Mesenchymal stem cell (in vitro differentiated cells and primary cell): Measurements from ENCODE around the gene PLCB3.

ENCODE experiments used
- DNase-seq: peaks from one replicate; pipeline ENCODE4 v3.0.0-alpha.2; 2013
- H2AFZ ChIP-seq: one replicate; pipeline ENCODE4 v1.6.1; 2013; ENCODE audit warnings: low read depth, mild to moderate bottlenecking, control low read depth, inconsistent platforms, low read length, moderate library complexity
- H2AK5ac ChIP-seq: 2 replicates; pipeline ENCODE4 v1.6.1; 2013; ENCODE audit warnings: low read length, moderate library complexity, mild to moderate bottlenecking, inconsistent platforms; ENCODE audit not compliant: severe bottlenecking
- H2BK120ac ChIP-seq: one replicate; pipeline ENCODE4 v1.6.1; 2013; ENCODE audit warnings: low read depth, mild to moderate bottlenecking, inconsistent platforms, low read length, moderate library complexity
- H2BK12ac ChIP-seq, 2 experiments: one replicate each; pipeline ENCODE4 v1.6.1; 2013; ENCODE audit warnings: inconsistent platforms in 2 of 2, low read length in 2 of 2, mild to moderate bottlenecking in 2 of 2, moderate library complexity in 2 of 2, control low read depth in 1 of 2
- H2BK15ac ChIP-seq: one replicate; pipeline ENCODE4 v1.6.1; 2013; ENCODE audit warnings: mild to moderate bottlenecking, low read depth, inconsistent platforms; ENCODE audit not compliant: poor library complexity, severe bottlenecking
- H2BK5ac ChIP-seq: 2 replicates; pipeline ENCODE4 v1.6.1; 2013; ENCODE audit warnings: low read depth, mild to moderate bottlenecking, low read length, control low read depth, inconsistent platforms; ENCODE audit not compliant: poor library complexity, severe bottlenecking
- H3K14ac ChIP-seq, 2 experiments: one replicate each; pipeline ENCODE4 v1.6.1; 2013; ENCODE audit warnings: inconsistent platforms in 2 of 2, low read length in 2 of 2, control low read depth in 1 of 2, mild to moderate bottlenecking in 1 of 2, moderate library complexity in 1 of 2
- H3K18ac ChIP-seq, 2 experiments: one replicate each; pipeline ENCODE4 v1.6.1; 2013; ENCODE audit warnings: inconsistent platforms in 2 of 2, low read length in 2 of 2, control low read depth in 1 of 2, low read depth in 1 of 2, mild to moderate bottlenecking in 1 of 2
- H3K23ac ChIP-seq, 2 experiments: one replicate each; pipeline ENCODE4 v1.6.1; 2013; ENCODE audit warnings: inconsistent platforms in 2 of 2, low read length in 2 of 2, mild to moderate bottlenecking in 2 of 2, moderate library complexity in 2 of 2, control low read depth in 1 of 2
- H3K27ac ChIP-seq: 2 replicates; pipeline ENCODE4 v1.5.1; 2013; ENCODE audit warnings: mild to moderate bottlenecking, moderate library complexity, low read length, control low read depth, inconsistent platforms; ENCODE audit not compliant: poor library complexity, severe bottlenecking
- H3K27me3 ChIP-seq, 2 experiments: 2 replicates each; pipeline versions ENCODE4 v1.6.1 to v1.7.0; 2013; ENCODE audit warnings: low read length in 2 of 2, mild to moderate bottlenecking in 2 of 2, moderate library complexity in 2 of 2, control low read depth in 1 of 2, inconsistent platforms in 1 of 2; ENCODE audit not compliant: control insufficient read depth in 1 of 2, insufficient read depth in 1 of 2
- H3K36me3 ChIP-seq, 2 experiments: 2 replicates each; pipeline versions ENCODE4 v1.6.1 to v1.7.0; 2013; ENCODE audit warnings: low read length in 2 of 2, control low read depth in 1 of 2, inconsistent platforms in 1 of 2, low read depth in 1 of 2, mild to moderate bottlenecking in 1 of 2; ENCODE audit not compliant: insufficient read depth in 2 of 2, control insufficient read depth in 1 of 2
- H3K4ac ChIP-seq, 2 experiments: one replicate each; pipeline ENCODE4 v1.6.1; 2013; ENCODE audit warnings: inconsistent platforms in 2 of 2, low read length in 2 of 2, mild to moderate bottlenecking in 2 of 2, moderate library complexity in 2 of 2, control low read depth in 1 of 2, low read depth in 1 of 2
- H3K4me1 ChIP-seq: 2 replicates; pipeline ENCODE4 v1.6.1; 2013; ENCODE audit warnings: low read depth, low read length, control low read depth; ENCODE audit not compliant: control insufficient read depth, insufficient read depth
- H3K4me2 ChIP-seq: 2 replicates; pipeline ENCODE4 v1.6.1; 2013; ENCODE audit warnings: low read length, mild to moderate bottlenecking, inconsistent platforms; ENCODE audit not compliant: poor library complexity, severe bottlenecking
- H3K4me3 ChIP-seq, 2 experiments: 2 replicates each; pipeline versions ENCODE4 v1.5.1 to v1.7.0; 2013; ENCODE audit warnings: low read length in 2 of 2, mild to moderate bottlenecking in 2 of 2, control low read depth in 1 of 2, low read depth in 1 of 2; ENCODE audit not compliant: insufficient read depth in 1 of 2
- H3K79me1 ChIP-seq: replicated peaks from 2 replicates; pipeline ENCODE4 v1.6.1; 2013; ENCODE audit warnings: mild to moderate bottlenecking, control low read depth, low read length, inconsistent platforms; ENCODE audit not compliant: poor library complexity, severe bottlenecking
- H3K9ac ChIP-seq: 2 replicates; pipeline ENCODE4 v1.7.0; 2013; ENCODE audit warnings: mild to moderate bottlenecking, low read length, moderate library complexity
- H3K9me3 ChIP-seq: 2 replicates; pipeline ENCODE4 v1.7.0; 2013; ENCODE audit warnings: mild to moderate bottlenecking, low read length; ENCODE audit not compliant: control insufficient read depth
- H4K8ac ChIP-seq: one replicate; pipeline ENCODE4 v1.6.1; 2013; ENCODE audit warnings: inconsistent platforms, mild to moderate bottlenecking, low read length, moderate library complexity
- H4K91ac ChIP-seq: one replicate; pipeline ENCODE4 v1.6.1; 2013; ENCODE audit warnings: mild to moderate bottlenecking, low read length, inconsistent platforms
- WGBS: methylation state at CpG from one replicate; pipeline ENCODE4 v1.1.7; 2013; ENCODE audit warnings: mixed read lengths; 5-methylcytosine and 5-hydroxymethylcytosine counted together

The PLCB3 gene

GRCh38 chr11:64247729-64248531, 3.4 kb upstream of the PLCB3 start:
- Histone ChIP-seq H2BK120ac (peak overlapping the region; percentile 95), H3K36me3 (peaks cover 14 to 21% of the 10 kb centered on the region in 2 experiments), H2AK5ac (no peak overlapping the region), H3K4me3 (peak overlapping the region; percentile 40 to 98), H2BK12ac (peak overlapping the region in 1 of 2 experiments; percentile 20), H3K9ac (peak overlapping the region; percentile 93), H3K4me1 (peaks cover 44% of the 10 kb centered on the region), H3K4me2 (peak overlapping the region; percentile 70), H4K91ac (no peak overlapping the region), H3K23ac (no peak overlapping the region), H2AFZ (no peak overlapping the region), H3K79me1 (peaks cover 5% of the 10 kb centered on the region), H3K14ac (no peak overlapping the region), H3K9me3 (no peaks in the 10 kb centered on the region), H3K27me3 (no peaks in the 10 kb centered on the region), H4K8ac (peak overlapping the region; percentile 74), H2BK15ac (peak overlapping the region; percentile 15), H3K27ac (no peak overlapping the region), H3K4ac (peak overlapping the region; percentile 60 to 84), H3K18ac (peak overlapping the region; percentile 37 to 77), H2BK5ac (no peak overlapping the region)
- 45% methylated on average over 30 of the region's 31 CpGs for whole genome bisulfite sequencing
- no peak for DNase-seq

- no peak overlapping the region for H2BK5ac ChIP-seq
- no peak overlapping the region for H3K23ac ChIP-seq
- WGBS = 75% methylated on average over 7 of the region's 7 CpGs
- H4K91ac ChIP-seq = no peak overlapping the region
- H3K14ac ChIP-seq = no peak overlapping the region
- no peaks in the 10 kb centered on the region for H3K9me3 ChIP-seq
- no peak for DNase-seq
- H2AFZ ChIP-seq = no peak overlapping the region
- H3K4me3 ChIP-seq = no peak overlapping the region
- H3K79me1 ChIP-seq = peaks cover 9% of the 10 kb centered on the region
- H2AK5ac ChIP-seq = no peak overlapping the region
- no peaks in the 10 kb centered on the region for H3K27me3 ChIP-seq
- no peak overlapping the region for H4K8ac ChIP-seq
- H3K4me1 ChIP-seq = peaks cover 43% of the 10 kb centered on the region
- H3K18ac ChIP-seq = no peak overlapping the region
- peaks cover 7 to 14% of the 10 kb centered on the region in 2 experiments for H3K36me3 ChIP-seq
- no peak overlapping the region for H3K4me2 ChIP-seq
- peak overlapping the region; percentile 20 to 59 for H2BK12ac ChIP-seq
- peak overlapping the region; percentile 93 for H3K9ac ChIP-seq
- no peak overlapping the region for H3K27ac ChIP-seq
- H2BK120ac ChIP-seq = no peak overlapping the region
- H2BK15ac ChIP-seq = no peak overlapping the region
- H3K4ac ChIP-seq = no peak overlapping the region
These were observed 2.8 kb upstream of the PLCB3 start for GRCh38 chr11:64248578-64248977.

GRCh38 chr11:64249038-64249437, 2.3 kb upstream of the PLCB3 start:
- H2BK120ac ChIP-seq = no peak overlapping the region
- H3K4me3 ChIP-seq = no peak overlapping the region
- H3K18ac ChIP-seq = no peak overlapping the region
- H3K9ac ChIP-seq = peak overlapping the region; percentile 15
- no peak overlapping the region for H2BK15ac ChIP-seq
- no peak overlapping the region for H3K4ac ChIP-seq
- no peaks in the 10 kb centered on the region for H3K27me3 ChIP-seq
- H2BK5ac ChIP-seq = no peak overlapping the region
- H3K23ac ChIP-seq = no peak overlapping the region
- no peak overlapping the region for H3K14ac ChIP-seq
- H2AK5ac ChIP-seq = no peak overlapping the region
- H3K27ac ChIP-seq = no peak overlapping the region
- H3K4me1 ChIP-seq = peaks cover 43% of the 10 kb centered on the region
- H3K9me3 ChIP-seq = no peaks in the 10 kb centered on the region
- H4K8ac ChIP-seq = no peak overlapping the region
- H3K36me3 ChIP-seq = peaks cover 4 to 12% of the 10 kb centered on the region in 2 experiments
- H3K79me1 ChIP-seq = peaks cover 12% of the 10 kb centered on the region
- DNase-seq = no peak
- H2AFZ ChIP-seq = no peak overlapping the region
- no peak overlapping the region for H3K4me2 ChIP-seq
- H4K91ac ChIP-seq = peak overlapping the region; percentile 37
- WGBS = 96% methylated on average over 4 of the region's 4 CpGs
- H2BK12ac ChIP-seq = no peak overlapping the region

GRCh38 chr11:64249563-64250414, 1.5 kb upstream of the PLCB3 start:
- no peak overlapping the region for H4K91ac ChIP-seq
- no peak overlapping the region for H3K18ac ChIP-seq
- no peak overlapping the region for H4K8ac ChIP-seq
- no peak overlapping the region for H2AK5ac ChIP-seq
- no peak overlapping the region for H2BK12ac ChIP-seq
- WGBS = 73% methylated on average over 6 of the region's 8 CpGs
- H2AFZ ChIP-seq = no peak overlapping the region
- no peak overlapping the region for H3K4me2 ChIP-seq
- peaks cover 18% of the 10 kb centered on the region for H3K79me1 ChIP-seq
- H3K4ac ChIP-seq = no peak overlapping the region
- peaks cover 44% of the 10 kb centered on the region for H3K4me1 ChIP-seq
- no peak overlapping the region for H2BK5ac ChIP-seq
- H3K27ac ChIP-seq = no peak overlapping the region
- H3K36me3 ChIP-seq = peaks cover 3 to 16% of the 10 kb centered on the region in 2 experiments
- no peak overlapping the region for H3K14ac ChIP-seq
- H3K23ac ChIP-seq = no peak overlapping the region
- H2BK15ac ChIP-seq = no peak overlapping the region
- H2BK120ac ChIP-seq = no peak overlapping the region
- no peak for DNase-seq
- H3K9ac ChIP-seq = no peak overlapping the region
- H3K4me3 ChIP-seq = no peak overlapping the region
- no peaks in the 10 kb centered on the region for H3K27me3 ChIP-seq
- H3K9me3 ChIP-seq = no peaks in the 10 kb centered on the region
